Neural crest cell (in vitro differentiated cells): ENCODE measurements around the gene ESR1. TPM values are rescaled to one million over a fixed set of nuclear protein-coding genes. Genes with fewer than 3 reads are reported as not detected.

Experiments used
- DNase-seq: peaks from one replicate; pipeline ENCODE4 v3.0.0; 2021; ENCODE audit warnings: low read depth, mixed read lengths, low spot score
- H3K27ac Mint-ChIP-seq: one replicate; pipeline ENCODE4 v1.8.0; 2021; ENCODE audit warnings: mild to moderate bottlenecking, mixed read lengths; ENCODE audit not compliant: unreplicated experiment
- H3K27me3 Mint-ChIP-seq: 2 replicates; pipeline ENCODE4 v1.8.0; 2021; ENCODE audit warnings: low read depth, mild to moderate bottlenecking, mixed read lengths
- H3K36me3 Mint-ChIP-seq: 2 replicates; pipeline ENCODE4 v1.8.0; 2021; ENCODE audit warnings: low read depth, mild to moderate bottlenecking, mixed read lengths
- H3K4me1 Mint-ChIP-seq: 2 replicates; pipeline ENCODE4 v1.8.0; 2021; ENCODE audit warnings: mixed read lengths
- H3K4me3 Mint-ChIP-seq: one replicate; pipeline ENCODE4 v1.8.0; 2021; ENCODE audit warnings: mild to moderate bottlenecking, mixed read lengths
- H3K9me3 Mint-ChIP-seq: 2 replicates; pipeline ENCODE4 v1.8.0; 2021; ENCODE audit warnings: mixed read lengths
- CTCF ChIP-seq: fragments of 200-600 bp; sonication (generic); conservative IDR thresholded peaks from 2 replicates; pipeline ENCODE4 v1.5.0; 2021; ENCODE audit warnings: antibody characterized with exemption, mild to moderate bottlenecking
- total RNA-seq: library from RNA; stranded (reverse); gene quantifications from 2 replicates; pipeline ENCODE4 v1.2.1, GENCODE V29; 2021

ESR1 gene
- total RNA-seq, 1 donor from 2014 or later, result not detected

GRCh38 chr6:151763938-151764680, 43.4 kb upstream of the ESR1 start:
- Mint-ChIP-seq H3K4me1 (peaks cover 12% of the 10 kb centered on the region), H3K36me3 (no peaks in the 10 kb centered on the region), H3K27ac (no peak overlapping the region), H3K4me3 (no peak overlapping the region), H3K27me3 (peaks cover 33% of the 10 kb centered on the region), H3K9me3 (no peaks in the 10 kb centered on the region)
- peak; percentile 58 for DNase-seq
- TF ChIP-seq CTCF, result peak; percentile 65

GRCh38 chr6:151765444-151765886, 42.0 kb upstream of the ESR1 start:
- H3K9me3 Mint-ChIP-seq, result no peaks in the 10 kb centered on the region
- TF ChIP-seq CTCF, result peak; percentile 80
- peaks cover 12% of the 10 kb centered on the region for H3K4me1 Mint-ChIP-seq
- H3K27ac Mint-ChIP-seq, result no peak overlapping the region
- peaks cover 40% of the 10 kb centered on the region for H3K27me3 Mint-ChIP-seq
- DNase-seq, result peak; percentile 46
- H3K36me3 Mint-ChIP-seq, result no peaks in the 10 kb centered on the region
- H3K4me3 Mint-ChIP-seq, result no peak overlapping the region

GRCh38 chr6:151772446-151772845, 35.0 kb upstream of the ESR1 start:
- no peaks in the 10 kb centered on the region for H3K9me3 Mint-ChIP-seq
- no peak for TF ChIP-seq CTCF
- DNase-seq, result no peak
- H3K4me3 Mint-ChIP-seq, result no peak overlapping the region
- H3K36me3 Mint-ChIP-seq, result no peaks in the 10 kb centered on the region
- no peak overlapping the region for H3K27ac Mint-ChIP-seq
- H3K27me3 Mint-ChIP-seq, result peaks cover 44% of the 10 kb centered on the region
- no peaks in the 10 kb centered on the region for H3K4me1 Mint-ChIP-seq

- Mint-ChIP-seq H3K36me3 (no peaks in the 10 kb centered on the region), H3K9me3 (no peaks in the 10 kb centered on the region), H3K27ac (no peak overlapping the region), H3K27me3 (peaks cover 36% of the 10 kb centered on the region), H3K4me1 (no peaks in the 10 kb centered on the region), H3K4me3 (no peak overlapping the region)
- DNase-seq, result no peak
- TF ChIP-seq CTCF, result no peak
Observed at GRCh38 chr6:151773382-151773781, 34.1 kb upstream of the ESR1 start.

GRCh38 chr6:151782560-151782959, 24.9 kb upstream of the ESR1 start:
- TF ChIP-seq CTCF, result no peak
- H3K4me3 Mint-ChIP-seq, result no peak overlapping the region

More at GRCh38 chr6:151782560-151782959, 24.9 kb upstream of the ESR1 start:
- H3K9me3 Mint-ChIP-seq, result peaks cover 6% of the 10 kb centered on the region
- DNase-seq, result no peak
- no peak overlapping the region for H3K27ac Mint-ChIP-seq
- H3K27me3 Mint-ChIP-seq, result peaks cover 41% of the 10 kb centered on the region
- H3K36me3 Mint-ChIP-seq, result no peaks in the 10 kb centered on the region
- no peaks in the 10 kb centered on the region for H3K4me1 Mint-ChIP-seq
